K562 (cell line): ENCODE measurements around the gene HOMEZ. TPM values are rescaled to one million over a fixed set of nuclear protein-coding genes. Genes with fewer than 3 reads are reported as not detected.
A peak's percentile ranks its signal among the peaks of the same experiment; 100 is the strongest.

Experiments
- CREM ChIP-seq: IDR thresholded peaks from 2 replicates; pipeline ENCODE4 v1.6.1; 2014; ENCODE audit warnings: antibody characterized with exemption, low read depth
- EP400 ChIP-seq: fragments of 450-650 bp; IDR thresholded peaks from 2 replicates; pipeline ENCODE4 v1.6.1; 2017; ENCODE audit warnings: antibody characterized with exemption, mild to moderate bottlenecking, moderate library complexity
- IRF1 ChIP-seq: sonication (generic); formaldehyde crosslinking; IDR thresholded peaks from 2 replicates; pipeline ENCODE4 v1.8.0; 2022; ENCODE audit warnings: missing genetic modification reagents, mild to moderate bottlenecking, borderline replicate concordance
- NCOA1 ChIP-seq: fragments of 450-650 bp; IDR thresholded peaks from 2 replicates; pipeline ENCODE4 v1.6.1; 2016; ENCODE audit warnings: low read depth
- NKRF ChIP-seq: fragments of 450-650 bp; IDR thresholded peaks from 2 replicates; pipeline ENCODE4 v1.6.1; 2016; ENCODE audit warnings: borderline replicate concordance
- RBM22 ChIP-seq: fragments of 200-400 bp; formaldehyde crosslinking; IDR thresholded peaks from 2 replicates; pipeline ENCODE4 v1.6.1; 2018; ENCODE audit warnings: low read length, low read depth; ENCODE audit not compliant: poor library complexity, severe bottlenecking
- REST ChIP-seq, 2 experiments: fragments of 450-650 bp; formaldehyde crosslinking in 1 of 2; IDR thresholded peaks; 2 replicates each; pipeline versions ENCODE4 v1.4.0 to v1.6.1; 2014 to 2020; ENCODE audit warnings: mild to moderate bottlenecking in 2 of 2, borderline replicate concordance in 1 of 2, low read depth in 1 of 2
- RHOXF2B ChIP-seq: fragments of 250-450 bp; sonication (Bioruptor Pico); conservative IDR thresholded peaks from 2 replicates; pipeline ENCODE4 v1.5.1; 2021
- TCF7 ChIP-seq: sonication (generic); IDR thresholded peaks from 2 replicates; pipeline ENCODE4 v1.6.1; 2016; ENCODE audit warnings: antibody characterized with exemption, borderline replicate concordance
- UBTF ChIP-seq, 2 experiments: IDR thresholded peaks; 2 replicates each; pipeline ENCODE4 v1.6.1; 2012; ENCODE audit warnings: improper control_type of control experiment in 2 of 2, low read depth in 2 of 2, low read length in 2 of 2, borderline replicate concordance in 1 of 2
- ZBTB8A ChIP-seq: fragments of 450-650 bp; IDR thresholded peaks from 2 replicates; pipeline ENCODE4 v1.6.1; 2018; ENCODE audit warnings: mild to moderate bottlenecking, moderate library complexity; ENCODE audit not compliant: partially characterized antibody
- ZNF133 ChIP-seq: fragments of 250-450 bp; sonication (Bioruptor Pico); IDR thresholded peaks from 2 replicates; pipeline ENCODE4 v1.4.0; 2020; ENCODE audit warnings: mild to moderate bottlenecking
- ZNF445 ChIP-seq: fragments of 250-450 bp; sonication (Bioruptor Pico); IDR thresholded peaks from 2 replicates; pipeline ENCODE4 v1.4.0; 2020; ENCODE audit warnings: low read depth, mild to moderate bottlenecking, moderate library complexity
- polyA plus RNA-seq, 8 experiments: library from polyadenylated mRNA; depleted of rRNA in 4 of 8; stranded (reverse) in 5 of 8; unstranded in 3 of 8; fragments of >200 nt; fragmentation: Nextera tagmentation in 2 of 8; fragmentation: Illumina TruSeq in 1 of 8; extraction: Ambion mirVana in 2 of 8; extraction: Trizol in 1 of 8; gene quantifications; 2 replicates each; pipeline versions ENCODE4 v1.2.1 to v1.2.3, GENCODE V29; 2011 to 2014; ENCODE audit warnings: inconsistent platforms in 1 of 8, missing spikeins in 1 of 8
- total RNA-seq, 7 experiments: library from RNA; depleted of rRNA in 6 of 7; stranded (reverse); fragments of >200 nt in 6 of 7; fragmentation: Illumina TruSeq in 2 of 7; extraction: Trizol in 2 of 7; gene quantifications; 2 replicates each; pipeline versions ENCODE4 v1.2.1 to v1.2.3, GENCODE V29; 2011 to 2021; ENCODE audit warnings: low replicate concordance in 1 of 7

The HOMEZ gene
- total and polyA plus RNA-seq, 9 of the 15 experiments (the other 6 are each of a cell fraction or from before 2014, with no cell fraction given) = 3.0 to 30.2 (median 16.9) TPM

GRCh38 chr14:23294734-23295561 is 9.0 kb upstream of the HOMEZ start (continued):
- TF ChIP-seq TCF7 = no peak
- peak; percentile 19; the same call in 1 of the 2 replicates for TF ChIP-seq NKRF
- TF ChIP-seq REST (IDR thresholded peaks at IDR 0.05; ENCODE audit: borderline replicate concordance) = peak; percentile 62; the same call in 1 of the 2 replicates
- TF ChIP-seq REST (CRISPR knock-in tag; IDR thresholded peaks at IDR 0.05; ENCODE audit: low read depth) = no peak
- TF ChIP-seq IRF1 (CRISPR knock-in tag) = no peak
- TF ChIP-seq RBM22 = no peak
- no peak for TF ChIP-seq ZNF133 (CRISPR knock-in tag)
- no peak for TF ChIP-seq ZBTB8A
- peak; percentile 80 for TF ChIP-seq CREM
- no peak for TF ChIP-seq UBTF (IDR thresholded peaks at IDR 0.05; ENCODE audit: borderline replicate concordance in 1 of 2, low read depth in 2 of 2, low read length in 2 of 2)
- no peak for TF ChIP-seq ZNF445 (CRISPR knock-in tag)
- TF ChIP-seq NCOA1 = no peak
- peak; percentile 46; the same call in 1 of the 2 replicates for TF ChIP-seq EP400
- TF ChIP-seq RHOXF2B (CRISPR knock-in tag) = no peak
